SK-N-DZ (cell line): Measurements from ENCODE around the gene TAF11L2. TPM values are rescaled to one million over a fixed set of nuclear protein-coding genes. Genes with fewer than 3 reads are reported as not detected.
A peak's percentile ranks its signal among the peaks of the same experiment; 100 is the strongest.
"Not testable (repeated sequence)": the region's sequence is repeated elsewhere in the genome, so short reads cannot be mapped to it uniquely, and the experiment has no call there.

Experiments
- DNase-seq: peaks from one replicate; pipeline ENCODE4 v3.0.0-alpha.2; 2015; ENCODE audit warnings: low spot score
- polyA plus RNA-seq, 2 experiments: library from polyadenylated mRNA; depleted of rRNA; stranded (reverse); fragments of >200 nt; gene quantifications; 2 replicates each; pipeline ENCODE4 v1.2.3, GENCODE V29; 2014

The TAF11L2 gene
- not detected in 2 replicates for polyA plus RNA-seq (2014; cell fraction: cytosol; rRNA removed)
- 0.76 TPM in 1 of 2 replicates, not detected in the other for polyA plus RNA-seq (2014; cell fraction: nucleus; rRNA removed)

DNA sequence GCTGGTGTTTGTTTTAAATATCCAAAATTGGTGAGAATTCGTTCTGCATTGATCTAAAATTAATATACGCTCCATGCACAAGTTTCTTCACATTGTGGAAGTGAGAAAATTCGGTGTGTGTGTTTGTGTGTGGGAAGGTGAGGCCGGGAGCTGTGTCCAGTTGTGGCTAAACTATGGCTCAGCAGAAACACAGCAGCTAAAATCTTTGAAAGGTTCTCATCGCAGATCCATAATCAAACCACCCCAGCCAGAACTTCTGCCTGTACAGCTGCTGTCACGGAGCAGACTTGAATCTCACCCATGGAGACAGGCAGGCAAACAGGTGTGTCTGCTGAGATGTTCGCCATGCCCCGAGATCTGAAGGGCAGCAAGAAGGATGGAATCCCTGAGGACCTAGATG lies at the start of gene TAF11L2:
Gene TAF11L2, plus strand, starts transcription at position 301 of the 400 bp plus-strand sequence.
- DNase-seq, result not testable (repeated sequence)

DNA sequence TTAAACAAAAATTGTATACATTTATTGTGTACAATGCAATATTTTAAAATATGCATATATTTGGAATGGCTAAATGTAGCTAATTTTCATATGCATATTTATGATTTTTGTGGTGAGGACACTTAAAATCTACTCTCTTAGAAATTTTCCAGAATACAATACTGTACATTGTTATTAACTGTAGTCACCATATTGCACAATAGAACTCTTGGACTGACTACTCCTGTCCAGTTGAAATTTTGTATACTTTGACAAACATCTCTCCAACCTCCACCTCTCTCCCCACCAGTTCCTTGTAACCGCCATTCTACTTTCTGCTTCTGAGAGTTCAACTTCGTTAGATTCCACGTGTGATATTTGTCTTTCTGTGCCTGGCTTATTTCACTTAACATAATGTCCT lies 49.2 kb upstream of the TAF11L2 start:
- DNase-seq, result no peak

DNA sequence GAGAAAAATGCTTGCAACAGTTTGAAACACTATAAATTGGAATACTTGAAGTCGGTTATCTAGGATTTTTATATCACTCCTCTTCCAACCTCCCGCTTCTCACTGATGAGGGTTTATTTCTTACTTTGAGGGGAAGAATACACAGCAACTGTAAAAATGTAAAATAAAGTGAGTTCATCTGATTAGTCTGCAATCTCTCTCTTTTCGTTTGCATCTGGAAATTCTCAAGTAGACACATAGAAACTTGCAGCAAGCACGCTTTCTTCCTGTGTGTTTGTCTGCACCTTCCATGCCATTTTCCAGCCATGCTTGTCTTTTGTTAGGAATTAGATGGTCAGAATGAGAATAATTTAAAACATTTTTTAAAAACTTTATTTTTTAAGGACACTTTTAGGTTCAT lies 45.1 kb upstream of the TAF11L2 start:
- peak; percentile 65 for DNase-seq

DNA sequence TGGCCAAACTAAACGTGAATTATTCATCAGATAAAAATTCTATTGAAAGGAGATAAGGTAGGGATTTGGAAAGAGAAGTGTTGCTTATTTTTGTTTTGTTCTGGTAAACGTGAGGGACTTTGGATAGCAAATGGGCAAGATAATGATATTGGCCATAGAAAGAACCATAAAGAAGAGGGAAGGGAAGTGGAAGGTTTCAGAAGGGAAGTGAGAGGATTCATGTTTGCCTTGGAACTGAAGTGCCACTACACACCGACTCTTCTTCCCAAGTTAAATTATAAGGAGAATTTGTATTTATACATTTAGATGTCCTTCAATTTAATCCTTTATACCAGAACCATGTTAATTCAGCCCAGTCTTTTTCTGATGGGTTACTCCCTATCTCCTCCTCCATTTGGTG lies 42.1 kb upstream of the TAF11L2 start:
- DNase-seq, result no peak

DNA sequence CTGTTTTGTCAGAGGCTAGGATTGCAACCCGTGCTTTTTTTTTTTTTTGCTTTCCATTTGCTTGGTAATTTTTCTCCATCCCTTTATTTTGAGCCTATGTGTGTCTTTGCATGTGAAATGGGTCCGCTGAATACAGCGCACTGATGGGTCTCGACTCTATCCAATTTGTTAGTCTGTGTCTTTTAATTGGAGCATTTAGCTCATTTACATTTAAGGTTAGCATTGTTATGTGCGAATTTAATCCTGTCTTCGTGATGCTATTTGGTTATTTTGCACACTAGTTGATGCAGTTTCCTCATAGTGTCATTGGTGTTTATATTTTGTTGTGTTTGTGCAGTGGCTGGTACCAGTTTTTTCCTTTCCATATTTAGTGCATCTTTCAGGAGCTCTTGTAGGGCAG lies 36.2 kb upstream of the TAF11L2 start:
- no peak for DNase-seq

DNA sequence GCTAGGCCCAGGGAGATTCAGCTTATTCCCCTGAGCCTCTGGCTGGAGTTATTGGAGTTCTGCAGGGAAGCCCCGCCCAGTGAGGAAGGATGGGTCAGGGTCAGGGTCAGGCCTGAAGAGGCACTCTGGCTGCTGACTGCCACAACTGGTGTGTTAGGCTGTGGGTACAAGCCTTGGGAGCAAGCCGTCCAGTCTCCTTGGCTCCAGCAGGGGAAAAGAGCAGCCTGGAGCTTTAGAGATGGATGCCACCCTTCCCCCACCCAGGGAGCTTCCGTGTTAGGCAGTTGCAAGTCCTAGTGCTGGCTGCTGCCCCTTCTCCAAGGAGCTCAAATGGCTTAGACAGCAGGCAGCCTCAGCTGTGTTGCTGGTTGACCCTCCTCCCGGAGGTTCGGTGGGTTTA lies 34.4 kb upstream of the TAF11L2 start:
- no peak for DNase-seq

DNA sequence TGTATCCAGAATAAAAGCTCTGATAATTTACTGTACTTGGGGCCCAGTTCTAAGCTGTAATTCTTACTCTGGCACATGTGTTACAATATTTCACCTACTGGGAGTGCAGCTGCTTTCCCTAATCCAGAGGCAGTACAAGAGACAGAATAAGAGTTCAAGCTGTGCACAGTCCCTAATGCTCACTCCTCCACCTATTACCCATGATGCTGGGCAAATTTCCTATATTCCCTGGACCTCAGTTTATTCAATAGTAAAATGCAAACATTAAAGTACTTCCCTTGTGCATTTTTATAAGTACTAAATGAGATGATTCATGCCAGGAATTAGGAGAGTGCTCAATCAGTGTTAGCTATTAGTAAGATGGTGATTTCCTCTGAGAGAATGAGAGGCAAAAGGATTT lies 28.0 kb upstream of the TAF11L2 start:
- DNase-seq, result no peak

DNA sequence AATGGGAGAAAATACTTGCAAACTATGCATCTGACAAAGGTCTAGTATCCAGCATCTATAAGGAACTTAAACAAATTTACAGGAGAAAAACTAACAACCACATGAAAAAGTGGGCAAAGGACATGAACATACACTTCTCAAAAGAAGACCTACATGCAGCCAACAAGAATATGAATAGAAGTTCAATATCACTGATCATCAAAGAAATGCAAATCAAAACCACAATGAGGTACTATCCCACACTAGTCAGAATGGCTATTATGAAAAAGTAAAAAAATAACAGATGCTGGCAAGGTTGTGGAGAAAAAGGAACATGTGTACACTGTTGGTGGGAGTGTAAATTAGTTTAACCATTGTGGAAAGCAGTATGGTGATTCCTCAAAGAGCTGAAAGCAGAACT lies 23.0 kb upstream of the TAF11L2 start:
- DNase-seq, result not testable (repeated sequence)

DNA sequence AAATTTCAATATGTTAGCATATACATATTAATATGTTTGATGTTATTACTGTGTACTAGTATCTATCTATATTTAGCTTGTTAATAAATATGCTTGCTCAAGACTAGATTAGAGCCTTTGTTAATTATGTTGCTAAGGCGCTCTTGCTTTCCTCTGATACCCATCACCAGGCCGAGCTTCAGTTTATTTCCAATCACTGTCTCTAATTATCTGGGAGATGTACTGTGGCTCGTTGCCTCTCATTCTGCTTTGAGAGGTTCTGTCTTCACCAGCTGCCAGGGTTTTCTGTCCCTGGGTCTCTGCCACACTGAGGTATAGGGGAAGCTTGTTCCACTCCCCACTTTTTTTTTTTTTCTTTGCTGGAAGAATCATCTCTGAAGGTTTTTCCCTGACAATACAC lies 21.0 kb upstream of the TAF11L2 start:
- peak; percentile 82 for DNase-seq

DNA sequence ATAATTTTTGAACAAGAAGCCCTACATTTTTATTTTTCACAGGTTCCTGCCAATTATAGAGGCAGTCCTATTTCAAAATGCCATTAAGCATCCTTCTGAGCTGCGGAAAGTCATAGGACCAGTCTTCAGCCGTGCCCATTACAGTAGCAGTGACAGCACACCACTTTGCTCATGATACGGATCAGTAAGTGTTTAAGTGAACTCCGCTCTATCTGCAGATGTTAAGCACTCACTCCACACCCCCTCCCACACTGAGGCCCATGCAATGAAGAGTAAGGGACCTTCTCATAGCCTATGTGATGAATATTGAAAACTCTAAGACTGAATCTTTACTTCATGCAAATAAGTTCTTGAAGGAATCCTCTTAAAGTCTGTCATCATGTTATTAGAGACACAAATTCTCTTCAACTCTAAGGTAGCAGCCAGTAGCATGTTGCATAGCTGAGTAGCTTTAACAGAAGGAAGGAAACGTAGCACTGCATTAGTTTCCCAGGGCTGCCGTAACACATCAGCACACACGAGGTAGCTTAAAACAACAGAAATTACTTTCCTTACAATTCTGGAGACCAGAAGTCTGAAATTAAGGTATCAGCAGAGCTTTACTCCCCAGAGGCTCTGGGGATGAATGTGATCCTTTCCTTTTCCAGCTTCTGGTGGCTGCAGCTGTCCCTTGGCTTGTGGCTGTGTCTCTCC lies 20.3 kb upstream of the TAF11L2 start:
- peak; percentile 94 for DNase-seq

DNA sequence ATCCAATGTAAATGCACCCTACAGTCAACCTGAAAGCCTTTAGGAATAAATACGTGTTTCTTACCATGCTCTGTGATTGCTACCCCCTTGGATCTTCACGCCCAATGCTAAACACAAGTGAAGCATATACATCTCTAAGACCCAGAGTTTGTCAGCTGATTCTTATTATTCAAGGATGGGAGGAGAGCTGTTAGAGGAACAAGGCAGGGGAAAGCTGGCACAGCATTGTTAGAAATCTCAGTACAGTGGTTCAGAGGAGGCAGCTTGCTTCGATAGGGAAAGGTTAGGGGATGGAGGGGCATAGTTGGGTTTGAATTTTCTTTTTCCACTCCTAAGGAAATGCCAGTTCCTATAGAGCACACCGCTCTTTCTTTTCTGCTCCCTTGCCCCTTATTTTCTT lies 16.7 kb upstream of the TAF11L2 start:
- no peak for DNase-seq

DNA sequence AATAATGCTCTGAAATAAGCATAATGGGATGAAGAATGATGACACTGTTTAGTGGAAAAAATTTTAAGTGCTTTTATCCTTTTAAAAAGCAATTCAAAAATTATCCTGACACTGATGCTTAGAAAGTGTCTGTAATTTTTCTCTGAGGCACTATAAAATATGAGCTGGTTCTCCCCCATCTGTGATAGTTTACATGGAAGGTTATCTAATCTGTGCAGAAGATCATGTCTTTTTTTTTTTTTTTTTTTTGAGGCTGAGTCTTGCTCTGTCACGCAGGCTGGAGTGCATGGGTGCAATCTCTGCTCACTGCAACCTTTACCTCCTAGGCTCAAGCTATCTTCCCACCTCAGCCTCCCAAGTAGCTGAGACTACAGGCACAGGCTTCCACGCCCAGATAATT lies 15.2 kb upstream of the TAF11L2 start:
- peak; percentile 74 for DNase-seq

DNA sequence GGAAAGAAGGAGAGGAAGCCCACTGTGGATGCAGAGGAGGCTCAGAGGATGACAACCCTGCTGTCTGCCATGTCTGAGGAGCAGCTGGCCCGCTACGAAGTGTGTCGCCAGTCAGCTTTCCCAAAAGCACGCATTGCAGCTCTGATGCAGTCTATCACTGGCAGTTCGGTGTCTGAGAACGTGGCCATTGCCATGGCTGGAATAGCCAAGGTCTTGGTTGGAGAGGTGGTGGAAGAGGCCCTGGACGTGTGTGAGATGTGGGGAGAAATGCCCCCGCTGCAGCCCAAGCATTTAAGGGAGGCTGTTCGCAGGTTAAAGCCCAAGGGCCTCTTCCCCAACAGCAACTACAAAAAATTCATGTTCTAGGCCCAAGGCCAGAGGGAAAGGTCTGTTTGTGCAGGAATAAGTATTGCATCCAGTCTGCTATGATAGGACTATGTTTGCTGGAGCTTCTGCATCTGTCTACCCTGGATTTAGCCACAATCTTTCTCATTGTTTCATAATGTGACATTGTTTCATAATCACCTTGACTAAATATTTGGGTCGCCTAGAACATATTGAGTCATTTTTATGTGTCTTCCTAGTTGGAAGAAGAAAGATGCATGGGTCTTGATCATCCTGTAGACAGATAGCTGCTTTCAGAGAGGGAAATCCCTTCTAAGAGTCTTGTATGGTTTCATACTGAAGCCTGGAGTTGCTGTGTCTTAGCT lies 11.4 kb upstream of the TAF11L2 start:
- DNase-seq, result not testable (repeated sequence)

DNA sequence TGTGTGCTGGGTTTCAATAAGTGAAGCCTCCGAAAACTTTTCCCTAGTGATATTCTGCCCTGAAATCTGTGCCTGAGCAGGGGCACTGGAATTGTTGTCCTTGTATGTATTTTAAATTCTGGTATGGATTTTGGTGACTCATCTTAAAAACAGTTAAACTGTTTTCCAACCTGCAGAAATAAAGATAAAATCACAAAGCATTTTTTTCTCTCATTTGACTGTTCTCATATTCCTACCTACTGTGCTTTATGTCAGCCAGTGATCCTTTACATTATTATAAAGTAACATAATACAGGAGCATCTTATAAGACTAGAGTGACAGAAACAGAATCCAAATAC lies 10.9 kb upstream of the TAF11L2 start:
- no peak for DNase-seq

DNA sequence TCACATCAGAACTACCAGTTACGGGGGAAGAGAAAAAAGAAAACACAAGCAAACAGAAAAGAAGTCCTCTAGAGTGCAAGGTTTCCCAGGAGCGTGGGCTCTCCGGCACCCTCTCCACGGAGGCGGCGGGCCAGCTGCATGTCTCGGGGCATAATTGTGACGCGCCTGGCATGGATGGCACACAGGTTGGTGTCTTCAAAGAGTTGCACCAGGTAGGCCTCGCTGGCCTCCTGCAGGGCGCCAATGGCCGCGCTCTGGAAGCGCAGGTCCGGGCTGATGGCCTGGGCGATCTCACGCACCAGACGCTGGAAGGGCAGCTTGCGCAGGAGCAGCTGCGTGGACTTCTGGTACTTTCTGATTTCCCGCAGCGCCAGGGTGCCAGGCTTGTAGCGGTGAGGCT lies 6.8 kb upstream of the TAF11L2 start:
- not testable (repeated sequence) for DNase-seq

DNA sequence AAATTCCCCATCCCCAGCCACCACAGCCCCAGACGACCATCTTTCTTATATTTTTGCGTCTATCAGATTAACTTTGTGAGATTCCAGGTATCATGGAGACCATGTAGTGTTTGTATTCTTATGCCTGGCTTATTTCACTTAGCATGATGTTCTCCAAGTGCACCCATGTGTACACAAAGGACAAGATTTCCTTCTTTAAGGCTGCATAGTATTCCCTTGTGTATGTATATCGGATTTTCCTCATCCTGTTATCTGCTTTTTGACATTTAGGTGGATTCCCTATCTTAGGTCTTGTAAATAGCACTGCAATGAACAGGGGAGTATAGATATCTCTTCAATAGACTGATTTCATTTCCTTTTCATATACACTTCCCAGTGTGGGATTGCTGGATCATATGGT lies 5.3 kb upstream of the TAF11L2 start:
- DNase-seq, result no peak

DNA sequence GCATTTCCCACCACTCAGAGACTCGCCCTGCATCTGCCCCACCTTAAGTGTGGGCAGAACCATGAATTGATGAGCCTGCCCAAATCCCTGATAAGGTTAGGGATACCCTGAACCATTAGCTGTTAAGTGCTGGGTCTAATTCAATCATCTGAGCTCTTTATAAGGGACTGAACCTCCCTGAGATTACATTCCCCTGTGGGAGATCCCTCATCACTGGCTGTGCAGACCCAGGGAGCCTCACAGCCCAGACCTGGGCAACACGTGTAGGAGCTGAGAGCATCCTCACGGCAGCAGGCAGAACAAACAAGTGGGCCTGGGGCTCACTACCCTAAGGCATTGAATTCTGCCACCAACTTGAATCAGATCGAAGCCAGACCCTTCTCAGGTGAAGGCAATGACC lies 585 bp upstream of the TAF11L2 start:
- DNase-seq, result peak; percentile 87

DNA sequence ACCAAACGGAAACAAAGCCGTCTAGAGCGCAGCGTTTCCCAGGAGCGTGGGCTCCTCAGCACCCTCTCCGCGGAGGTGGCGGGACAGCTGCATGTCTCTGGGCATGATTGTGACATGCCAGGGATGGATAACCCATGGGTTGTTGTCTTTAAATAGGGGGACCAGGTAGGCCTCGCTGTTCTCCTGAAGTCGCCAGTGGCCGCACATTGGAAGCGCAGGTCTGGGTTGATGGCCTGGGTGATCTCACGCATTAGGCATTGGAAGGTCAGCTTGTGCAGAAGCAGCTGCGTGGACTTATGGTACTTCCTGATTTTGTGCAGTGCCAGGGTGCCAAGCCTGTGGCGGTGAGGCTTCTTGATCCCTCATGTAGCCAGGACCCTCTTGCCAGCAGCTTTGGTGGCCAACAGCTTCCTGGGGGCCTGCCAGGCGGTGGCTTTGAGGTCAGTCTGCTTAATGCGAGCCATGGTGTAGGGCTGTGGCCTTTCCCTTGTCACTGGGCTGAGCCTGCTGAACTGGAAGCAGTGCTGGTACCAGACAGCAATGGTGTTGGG lies 13.8 kb downstream of the TAF11L2 start:
- no peak for DNase-seq

DNA sequence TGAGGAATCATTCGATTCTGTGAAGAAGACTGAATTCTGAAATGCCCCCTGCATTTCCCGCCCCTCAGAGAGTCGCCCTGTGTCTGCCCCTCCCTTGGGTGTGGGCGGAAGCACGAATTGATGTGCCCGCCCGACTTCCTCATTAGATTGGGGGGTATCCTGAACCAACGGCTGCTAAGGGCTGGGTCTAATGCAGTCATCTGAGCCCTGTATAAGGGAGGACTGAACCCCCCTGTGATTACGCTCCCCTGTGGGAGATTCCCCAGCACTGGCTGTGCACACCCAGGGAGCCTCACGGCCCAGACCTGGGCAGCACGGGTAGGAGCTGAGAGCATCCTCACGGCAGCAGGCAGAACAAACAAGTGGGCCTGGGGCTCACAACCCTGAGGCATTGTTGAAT lies 19.5 kb downstream of the TAF11L2 start:
- DNase-seq, result not testable (repeated sequence)

DNA sequence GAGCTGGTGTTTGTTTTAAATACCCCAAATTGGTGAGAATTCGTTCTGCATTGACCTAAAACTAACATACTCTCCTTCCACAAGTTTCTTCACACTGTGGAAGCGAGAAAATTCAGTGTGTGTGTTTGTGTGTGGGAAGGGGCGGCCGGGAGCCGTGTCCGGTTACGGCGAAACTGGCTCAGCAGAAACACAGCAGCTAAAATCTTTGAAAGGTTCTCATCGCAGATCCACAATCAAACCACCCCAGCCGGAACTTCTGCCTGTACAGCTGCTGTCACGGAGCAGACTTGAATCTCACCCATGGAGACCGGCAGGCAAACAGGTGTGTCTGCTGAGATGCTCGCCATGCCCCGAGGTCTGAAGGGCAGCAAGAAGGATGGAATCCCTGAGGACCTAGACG lies 20.0 kb downstream of the TAF11L2 start, which contains the start of gene TAF11L3:
Gene TAF11L3, plus strand, starts transcription at position 301 of the 400 bp plus-strand sequence.
- DNase-seq, result not testable (repeated sequence)

DNA sequence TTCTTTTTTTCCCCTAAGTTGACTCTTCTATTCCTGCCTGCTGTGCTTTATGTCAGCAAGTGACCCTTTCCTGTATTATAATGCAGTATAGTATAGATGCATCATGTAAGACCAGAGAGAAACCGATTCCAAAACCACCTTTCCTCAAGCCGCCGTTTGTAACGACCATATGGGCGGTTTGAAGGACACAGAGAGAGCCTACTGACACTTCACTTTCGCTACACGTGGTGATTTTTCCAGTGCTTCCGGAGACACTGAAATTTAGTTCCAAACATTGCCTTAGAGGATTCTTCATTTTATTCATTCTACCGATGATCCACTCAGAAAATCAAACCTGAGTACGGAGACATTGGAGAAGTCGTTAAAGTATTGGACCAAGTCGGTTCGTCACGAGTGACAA lies 21.5 kb downstream of the TAF11L2 start:
- not testable (repeated sequence) for DNase-seq

DNA sequence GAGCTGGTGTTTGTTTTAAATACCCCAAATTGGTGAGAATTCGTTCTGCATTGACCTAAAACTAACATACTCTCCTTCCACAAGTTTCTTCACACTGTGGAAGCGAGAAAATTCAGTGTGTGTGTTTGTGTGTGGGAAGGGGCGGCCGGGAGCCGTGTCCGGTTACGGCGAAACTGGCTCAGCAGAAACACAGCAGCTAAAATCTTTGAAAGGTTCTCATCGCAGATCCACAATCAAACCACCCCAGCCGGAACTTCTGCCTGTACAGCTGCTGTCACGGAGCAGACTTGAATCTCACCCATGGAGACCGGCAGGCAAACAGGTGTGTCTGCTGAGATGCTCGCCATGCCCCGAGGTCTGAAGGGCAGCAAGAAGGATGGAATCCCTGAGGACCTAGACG lies 23.5 kb downstream of the TAF11L2 start, which contains the start of gene TAF11L4:
Gene TAF11L4, plus strand, starts transcription at position 301 of the 400 bp plus-strand sequence.
- DNase-seq, result not testable (repeated sequence)

DNA sequence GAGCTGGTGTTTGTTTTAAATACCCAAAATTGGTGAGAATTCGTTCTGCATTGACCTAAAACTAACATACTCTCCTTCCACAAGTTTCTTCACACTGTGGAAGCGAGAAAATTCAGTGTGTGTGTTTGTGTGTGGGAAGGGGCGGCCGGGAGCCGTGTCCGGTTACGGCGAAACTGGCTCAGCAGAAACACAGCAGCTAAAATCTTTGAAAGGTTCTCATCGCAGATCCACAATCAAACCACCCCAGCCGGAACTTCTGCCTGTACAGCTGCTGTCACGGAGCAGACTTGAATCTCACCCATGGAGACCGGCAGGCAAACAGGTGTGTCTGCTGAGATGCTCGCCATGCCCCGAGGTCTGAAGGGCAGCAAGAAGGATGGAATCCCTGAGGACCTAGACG lies 26.9 kb downstream of the TAF11L2 start, which contains the start of gene TAF11L5:
Gene TAF11L5, plus strand, starts transcription at position 301 of the 400 bp plus-strand sequence.
- not testable (repeated sequence) for DNase-seq
